HL-60 (cell line): ENCODE data around the gene TMEM201.

Experiments
- DNase-seq, 2 experiments: peaks; one replicate each; pipeline ENCODE4 v3.0.0-alpha.2; 2010 to 2020; ENCODE audit warnings: low read depth in 1 of 2, low spot score in 1 of 2
- H3K27ac ChIP-seq: fragments of 250-450 bp; sonication (Bioruptor Pico); replicated peaks from 2 replicates; pipeline ENCODE4 v1.5.1; 2020; ENCODE audit warnings: mild to moderate bottlenecking, moderate library complexity
- H3K27me3 ChIP-seq: fragments of 250-450 bp; sonication (Bioruptor Pico); 2 replicates; pipeline ENCODE4 v1.5.1; 2021; ENCODE audit warnings: mild to moderate bottlenecking, moderate library complexity; ENCODE audit not compliant: insufficient read depth, poor library complexity, severe bottlenecking
- H3K4me3 ChIP-seq: replicated peaks from 2 replicates; pipeline ENCODE4 v1.5.1; 2011; ENCODE audit warnings: mild to moderate bottlenecking, control low read depth, low read length; ENCODE audit not compliant: insufficient read depth
- CTCF ChIP-seq: IDR thresholded peaks from one replicate; pipeline ENCODE4 v1.5.1; 2011; ENCODE audit warnings: low read length, control low read depth, inconsistent platforms; ENCODE audit not compliant: insufficient read depth
- GABPA ChIP-seq: IDR thresholded peaks from 2 replicates; pipeline ENCODE4 v1.6.1; 2012; ENCODE audit warnings: low read depth
- POLR2AphosphoS5 ChIP-seq: IDR thresholded peaks from 2 replicates; pipeline ENCODE4 v1.6.1; 2012; ENCODE audit warnings: low read depth
- SPI1 ChIP-seq: IDR thresholded peaks from 2 replicates; pipeline ENCODE4 v1.6.1; 2012; ENCODE audit warnings: low read depth, mild to moderate bottlenecking, borderline replicate concordance
- TF ChIP-seq, protein P1 (sequence below): IDR thresholded peaks from 2 replicates; pipeline ENCODE4 v1.6.1; 2012; ENCODE audit warnings: low read depth; ENCODE audit not compliant: insufficient replicate concordance

TMEM201 gene

DNA sequence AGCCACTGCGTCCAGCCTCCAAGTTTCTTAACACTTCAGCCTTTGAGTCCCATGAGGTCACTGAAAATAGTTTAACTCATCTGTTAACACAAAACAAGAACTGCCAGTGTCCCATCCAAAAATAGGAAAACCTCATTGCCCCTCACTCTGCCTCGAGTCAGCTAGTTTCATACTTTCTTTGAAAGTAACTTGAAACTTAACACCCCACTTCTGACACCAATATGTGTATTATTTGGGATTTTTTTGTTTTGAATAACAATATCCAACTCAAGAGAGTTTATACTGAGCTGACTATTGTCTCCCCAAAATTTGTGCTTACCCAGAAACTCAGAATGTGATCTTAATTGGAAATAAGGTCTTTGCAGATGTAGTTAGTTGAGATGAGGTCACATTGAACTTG lies 45.9 kb downstream of the TMEM201 start:
- H3K4me3 ChIP-seq, result no peak overlapping the region
- no peak overlapping the region for H3K27ac ChIP-seq
- DNase-seq, result no peak
- TF ChIP-seq GABPA (no peak), SPI1 (no peak), CTCF (no peak), POLR2AphosphoS5 (no peak)
- TF ChIP-seq, protein P1, sequence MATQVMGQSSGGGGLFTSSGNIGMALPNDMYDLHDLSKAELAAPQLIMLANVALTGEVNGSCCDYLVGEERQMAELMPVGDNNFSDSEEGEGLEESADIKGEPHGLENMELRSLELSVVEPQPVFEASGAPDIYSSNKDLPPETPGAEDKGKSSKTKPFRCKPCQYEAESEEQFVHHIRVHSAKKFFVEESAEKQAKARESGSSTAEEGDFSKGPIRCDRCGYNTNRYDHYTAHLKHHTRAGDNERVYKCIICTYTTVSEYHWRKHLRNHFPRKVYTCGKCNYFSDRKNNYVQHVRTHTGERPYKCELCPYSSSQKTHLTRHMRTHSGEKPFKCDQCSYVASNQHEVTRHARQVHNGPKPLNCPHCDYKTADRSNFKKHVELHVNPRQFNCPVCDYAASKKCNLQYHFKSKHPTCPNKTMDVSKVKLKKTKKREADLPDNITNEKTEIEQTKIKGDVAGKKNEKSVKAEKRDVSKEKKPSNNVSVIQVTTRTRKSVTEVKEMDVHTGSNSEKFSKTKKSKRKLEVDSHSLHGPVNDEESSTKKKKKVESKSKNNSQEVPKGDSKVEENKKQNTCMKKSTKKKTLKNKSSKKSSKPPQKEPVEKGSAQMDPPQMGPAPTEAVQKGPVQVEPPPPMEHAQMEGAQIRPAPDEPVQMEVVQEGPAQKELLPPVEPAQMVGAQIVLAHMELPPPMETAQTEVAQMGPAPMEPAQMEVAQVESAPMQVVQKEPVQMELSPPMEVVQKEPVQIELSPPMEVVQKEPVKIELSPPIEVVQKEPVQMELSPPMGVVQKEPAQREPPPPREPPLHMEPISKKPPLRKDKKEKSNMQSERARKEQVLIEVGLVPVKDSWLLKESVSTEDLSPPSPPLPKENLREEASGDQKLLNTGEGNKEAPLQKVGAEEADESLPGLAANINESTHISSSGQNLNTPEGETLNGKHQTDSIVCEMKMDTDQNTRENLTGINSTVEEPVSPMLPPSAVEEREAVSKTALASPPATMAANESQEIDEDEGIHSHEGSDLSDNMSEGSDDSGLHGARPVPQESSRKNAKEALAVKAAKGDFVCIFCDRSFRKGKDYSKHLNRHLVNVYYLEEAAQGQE, result no peak
- H3K27me3 ChIP-seq, result no peaks in the 10 kb centered on the region

DNA sequence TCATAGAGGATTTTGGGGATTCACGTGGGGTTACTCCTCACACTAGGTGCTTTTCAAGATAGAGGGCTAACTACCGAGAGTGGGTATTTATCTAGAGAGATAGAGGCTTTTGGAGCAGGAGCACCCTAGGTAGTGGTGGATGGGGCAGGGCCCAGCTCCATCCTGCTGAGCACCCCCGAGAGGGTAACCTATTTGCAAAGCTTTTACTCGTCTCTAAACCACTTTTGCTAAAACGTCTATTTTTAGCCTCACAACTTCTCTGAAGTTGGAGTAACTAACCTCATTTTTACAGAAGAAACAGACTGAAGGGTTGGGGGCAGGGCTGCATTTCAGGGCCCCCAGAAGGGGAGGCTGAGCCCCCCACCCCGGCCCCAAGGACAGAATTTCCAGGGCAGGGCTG lies 50.5 kb downstream of the TMEM201 start:
- Histone ChIP-seq H3K27me3 (no peaks in the 10 kb centered on the region), H3K27ac (no peak overlapping the region), H3K4me3 (no peak overlapping the region)
- DNase-seq, result no peak
- TF ChIP-seq, protein P1, result no peak
- no peak for TF ChIP-seq SPI1

DNA sequence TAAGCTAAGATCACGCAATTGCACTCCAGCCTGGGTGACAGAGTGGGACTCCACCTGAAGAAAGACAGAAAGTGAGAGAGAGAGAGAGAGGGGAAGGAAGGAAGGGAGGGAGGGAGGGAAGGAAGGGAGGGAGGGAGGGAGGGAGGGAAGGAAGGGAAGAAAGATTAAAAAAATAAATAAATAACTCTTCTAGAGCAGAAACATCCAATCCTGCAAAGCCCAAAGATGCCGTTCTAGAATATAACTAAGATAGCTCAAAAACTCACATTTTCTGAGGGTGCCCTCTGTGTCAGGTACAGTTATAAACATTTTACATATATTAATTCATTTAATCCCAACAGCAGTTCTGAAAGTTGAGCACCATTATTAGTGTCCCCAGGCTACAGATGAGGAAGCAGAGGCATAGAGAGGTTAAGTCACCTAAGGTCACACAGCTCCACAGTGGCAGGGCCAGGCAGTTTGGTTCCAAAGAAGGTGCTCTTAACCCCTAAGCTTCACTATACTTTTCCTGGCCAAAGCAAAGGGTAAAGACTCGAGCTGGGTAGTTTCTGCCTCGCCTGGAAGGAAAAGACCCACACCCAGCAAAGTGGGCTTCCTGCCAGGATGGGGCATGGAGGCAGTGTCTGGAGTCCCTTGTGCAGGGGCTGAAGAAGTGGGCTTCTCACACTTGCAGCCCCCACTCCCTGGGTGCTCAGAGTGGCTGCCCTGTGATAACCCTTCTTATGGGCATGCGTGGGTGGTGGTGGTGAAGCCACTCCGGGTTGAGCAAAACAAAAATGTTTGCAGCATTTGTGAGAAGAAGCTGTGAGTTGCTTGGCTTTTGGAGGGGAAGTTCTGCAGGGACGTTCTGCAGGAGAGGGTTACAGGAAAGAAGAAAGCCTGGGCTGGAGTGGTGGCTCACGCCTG lies 54.9 kb downstream of the TMEM201 start:
- DNase-seq, result peak in 1 of 2 experiments; percentile 84
- TF ChIP-seq SPI1, result peak; percentile 42; the same call in 1 of the 2 replicates
- TF ChIP-seq GABPA, result no peak
- no peak for TF ChIP-seq CTCF
- no peak for TF ChIP-seq POLR2AphosphoS5
- peak overlapping the region; percentile 84 for H3K27ac ChIP-seq

GRCh38 chr1:9646037-9646436 lies 57.3 kb downstream of the TMEM201 start:
- Histone ChIP-seq H3K4me3 (no peak overlapping the region), H3K27me3 (no peaks in the 10 kb centered on the region), H3K27ac (peak overlapping the region; percentile 1; the same call in 1 of the 2 replicates)
- TF ChIP-seq GABPA (no peak), POLR2AphosphoS5 (no peak), CTCF (no peak), SPI1 (no peak)
- TF ChIP-seq, protein P1, result no peak
- no peak for DNase-seq

More for the DNA sequence above, 54.9 kb downstream of the TMEM201 start:
- no peak overlapping the region for H3K4me3 ChIP-seq
- no peaks in the 10 kb centered on the region for H3K27me3 ChIP-seq
